Stimulated activated CD4-positive, alpha-beta T cell treated with anti-CD3 and anti-CD28 coated beads, Interleukin-15, amount 100 ng/mL, for 48 hours (primary cell): ENCODE data around the gene PCNX3.

ENCODE experiments used
- DNase-seq, 2 donors: peaks; one replicate each; pipeline ENCODE4 v3.0.0-alpha.2; 2020; ENCODE audit warnings: low read depth in 2 of 2

The PCNX3 gene

DNA sequence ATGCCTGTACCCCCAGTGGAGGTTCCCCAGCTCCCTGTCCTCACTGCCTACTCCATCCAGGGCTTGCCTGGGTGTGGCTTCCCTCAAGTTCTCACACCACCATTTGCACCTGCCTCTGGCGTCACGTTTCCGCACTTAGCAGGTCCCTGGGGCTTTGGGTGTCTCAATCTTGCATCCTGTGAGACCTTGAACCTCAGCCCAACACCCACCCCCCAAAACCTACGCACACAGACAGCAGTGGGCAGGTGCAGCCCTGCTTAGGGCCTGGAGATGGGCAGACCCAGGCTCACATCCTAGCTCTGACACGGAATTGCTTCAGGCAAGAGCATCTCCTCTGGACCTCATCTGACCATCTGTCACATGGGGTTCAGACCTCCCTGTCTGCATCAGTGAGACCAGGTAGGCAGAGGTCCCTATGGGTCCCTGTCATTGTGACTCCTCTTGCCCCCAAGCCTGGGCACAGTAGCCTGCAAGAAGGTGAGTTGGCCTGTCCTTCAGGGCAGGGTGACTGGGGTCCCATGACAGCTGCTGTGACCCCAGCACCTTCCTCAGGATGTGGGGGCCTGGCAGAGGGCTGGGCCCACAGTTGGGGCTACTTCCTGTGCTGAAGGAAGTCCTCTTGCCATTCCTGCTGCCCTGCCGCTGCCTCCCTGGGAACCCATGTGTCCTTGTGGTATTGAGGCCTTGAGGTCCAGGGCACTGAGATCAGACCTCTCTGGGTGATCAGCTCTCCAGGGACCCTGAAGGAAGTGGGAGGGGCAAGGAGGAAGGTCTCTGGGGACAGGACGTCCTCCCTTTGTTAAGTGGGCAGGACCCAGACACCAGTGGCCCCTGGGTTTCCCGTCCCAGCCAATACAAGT, 24.3 kb downstream of the PCNX3 start:
- no peak for DNase-seq

GRCh38 chr11:65640483-65641296, 25.1 kb downstream of the PCNX3 start:
- no peak for DNase-seq

- no peak for DNase-seq
Observed at GRCh38 chr11:65641297-65642013, 25.9 kb downstream of the PCNX3 start.

DNA sequence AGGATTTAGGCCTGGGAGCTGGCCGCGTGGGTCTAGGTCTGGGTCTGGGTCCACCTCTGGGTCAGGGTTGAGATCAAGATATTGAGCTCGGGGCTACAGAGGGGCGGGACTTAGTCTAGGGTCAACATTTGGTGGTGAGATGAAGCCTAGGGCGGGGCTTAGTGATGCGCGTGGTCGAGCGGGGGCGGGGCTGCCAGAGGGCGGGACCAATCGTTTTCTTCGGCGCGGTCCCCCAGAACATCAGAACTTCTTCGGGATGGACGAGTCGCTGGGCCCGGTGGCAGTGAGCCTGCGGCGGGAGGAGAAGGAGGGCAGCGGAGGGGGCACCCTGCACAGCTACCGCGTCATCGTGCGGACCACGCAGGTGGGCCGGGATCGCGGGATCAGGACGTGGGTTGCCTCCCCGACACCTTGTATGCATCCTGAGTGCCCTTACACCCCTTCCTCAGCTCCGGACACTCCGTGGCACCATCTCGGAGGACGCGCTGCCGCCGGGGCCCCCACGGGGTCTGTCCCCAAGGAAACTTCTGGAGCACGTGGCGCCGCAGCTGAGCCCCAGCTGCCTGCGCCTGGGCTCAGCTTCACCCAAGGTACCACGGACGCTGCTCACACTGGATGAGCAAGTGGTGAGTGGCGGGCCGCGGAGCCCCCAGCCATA, 26.6 kb downstream of the PCNX3 start:
- DNase-seq = no peak

DNA sequence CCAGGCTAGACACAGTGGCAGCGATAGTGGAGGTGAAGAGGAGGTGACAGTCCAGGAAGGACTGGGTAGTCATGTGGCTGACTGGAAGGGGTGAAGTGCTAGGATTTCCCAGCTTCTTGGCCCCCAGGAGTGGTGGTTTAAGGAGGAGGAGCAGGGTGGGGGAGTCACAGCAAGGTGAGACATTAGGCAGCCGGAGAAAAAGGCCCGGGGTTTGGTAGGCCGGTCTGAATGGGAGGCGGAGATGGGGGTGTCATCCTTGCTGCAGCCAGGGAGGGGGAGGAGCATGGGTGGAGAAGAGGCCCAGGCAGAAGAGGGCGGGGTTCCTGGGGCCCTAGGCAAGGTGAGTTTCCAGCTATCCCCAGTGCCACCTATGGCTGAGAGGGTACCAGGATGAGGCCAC, 28.4 kb downstream of the PCNX3 start:
- no peak for DNase-seq

- no peak for DNase-seq
Observed at GRCh38 chr11:65644837-65645236, 29.3 kb downstream of the PCNX3 start.

- DNase-seq = no peak
Observed at GRCh38 chr11:65645710-65646109, 30.1 kb downstream of the PCNX3 start.

DNA sequence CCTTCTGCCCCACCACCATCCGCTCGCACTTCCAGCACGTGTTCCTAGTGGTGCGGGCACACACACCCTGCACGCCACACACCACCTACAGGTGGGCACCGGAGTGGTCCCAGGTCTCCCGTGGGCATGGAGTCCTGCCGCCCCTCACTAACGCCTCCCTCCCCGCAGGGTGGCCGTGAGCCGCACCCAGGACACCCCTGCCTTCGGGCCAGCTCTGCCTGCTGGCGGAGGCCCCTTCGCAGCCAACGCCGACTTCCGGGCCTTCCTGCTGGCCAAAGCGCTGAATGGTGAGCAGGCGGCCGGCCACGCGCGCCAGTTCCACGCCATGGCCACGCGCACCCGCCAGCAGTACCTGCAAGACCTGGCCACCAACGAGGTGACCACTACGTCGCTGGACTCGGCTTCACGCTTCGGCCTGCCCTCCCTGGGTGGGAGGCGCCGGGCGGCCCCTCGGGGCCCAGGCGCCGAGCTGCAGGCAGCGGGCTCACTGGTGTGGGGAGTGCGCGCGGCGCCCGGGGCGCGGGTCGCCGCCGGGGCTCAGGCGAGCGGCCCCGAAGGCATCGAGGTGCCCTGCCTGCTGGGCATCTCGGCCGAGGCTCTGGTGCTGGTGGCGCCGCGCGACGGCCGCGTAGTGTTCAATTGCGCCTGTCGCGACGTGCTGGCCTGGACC, 30.8 kb downstream of the PCNX3 start:
- no peak for DNase-seq

DNA sequence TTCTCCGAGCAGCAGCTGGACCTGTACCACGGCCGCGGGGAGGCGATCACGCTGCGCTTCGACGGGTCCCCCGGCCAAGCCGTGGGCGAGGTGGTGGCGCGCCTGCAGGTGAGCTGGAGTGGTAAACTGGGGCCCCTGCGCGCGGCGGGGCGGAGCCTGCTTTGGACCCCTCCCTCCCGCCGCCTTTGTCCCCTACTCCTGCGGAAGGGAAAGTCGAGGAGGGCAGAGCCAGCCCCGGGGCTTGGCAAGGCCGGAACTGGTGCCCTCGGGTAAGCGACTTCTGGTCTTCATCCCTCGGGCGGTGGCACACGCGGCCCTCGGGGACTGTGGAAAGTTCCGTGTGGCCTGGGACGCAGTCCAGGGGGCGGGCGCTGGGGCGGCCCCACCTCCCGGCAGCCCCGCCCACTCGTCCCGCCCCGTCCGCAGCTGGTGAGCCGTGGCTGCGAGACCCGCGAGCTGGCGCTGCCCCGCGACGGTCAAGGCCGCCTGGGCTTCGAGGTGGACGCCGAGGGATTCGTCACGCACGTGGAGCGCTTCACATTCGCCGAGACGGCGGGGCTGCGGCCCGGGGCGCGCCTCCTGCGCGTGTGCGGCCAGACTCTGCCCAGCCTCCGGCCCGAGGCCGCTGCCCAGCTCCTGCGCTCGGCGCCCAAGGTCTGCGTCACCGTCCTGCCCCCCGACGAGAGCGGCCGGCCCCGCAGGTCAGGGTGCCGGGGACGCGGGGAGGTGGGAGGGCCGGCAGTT, 31.6 kb downstream of the PCNX3 start:
- DNase-seq = no peak

- DNase-seq = no peak
Observed at GRCh38 chr11:65648997-65649493, 33.5 kb downstream of the PCNX3 start.

GRCh38 chr11:65649656-65650546, 34.3 kb downstream of the PCNX3 start:
- no peak for DNase-seq

- DNase-seq = no peak
Observed at GRCh38 chr11:65650547-65651338, 35.2 kb downstream of the PCNX3 start.

- no peak for DNase-seq
Observed at GRCh38 chr11:65651339-65651588, 35.7 kb downstream of the PCNX3 start.

GRCh38 chr11:65651589-65652510, 36.3 kb downstream of the PCNX3 start:
- DNase-seq = no peak

DNA sequence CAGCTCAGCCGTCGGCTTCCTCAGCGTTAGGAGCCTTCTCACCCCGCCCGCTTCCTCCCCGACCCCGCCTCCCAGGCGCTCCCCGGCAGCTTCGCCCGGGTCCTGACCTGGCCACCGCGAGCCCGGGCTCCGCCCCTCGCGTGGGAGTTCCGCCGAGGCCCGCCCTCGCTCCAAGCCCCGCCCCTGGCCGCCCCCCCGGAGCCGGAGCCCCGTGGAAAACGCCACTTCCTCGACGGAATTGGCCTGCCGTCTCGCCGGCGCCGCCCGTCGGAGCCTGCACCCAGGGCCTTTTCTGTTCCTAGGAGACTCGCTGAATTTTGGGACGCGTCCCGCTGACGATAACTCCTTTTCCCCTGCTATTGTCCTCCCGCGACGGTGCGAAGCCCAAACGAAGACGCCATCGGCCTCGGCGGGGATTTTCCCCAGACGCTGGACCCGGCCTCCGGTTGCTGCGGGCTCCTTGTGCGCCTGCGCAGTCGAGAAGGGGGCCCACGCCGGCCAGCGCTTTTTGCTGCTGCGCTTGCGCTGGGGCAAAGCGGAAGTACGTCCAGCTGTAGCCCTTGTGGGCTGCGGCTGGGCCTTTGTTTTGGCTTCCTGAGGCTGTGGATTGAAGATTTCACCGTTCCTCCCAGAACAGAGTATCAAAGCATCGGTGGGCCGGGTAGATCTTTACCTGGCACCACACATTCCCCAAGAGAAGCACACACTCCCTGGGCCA, 37.1 kb downstream of the PCNX3 start:
- peak; percentile 87 to 95 for DNase-seq

- DNase-seq = no peak
Observed at GRCh38 chr11:65653229-65654225, 38.0 kb downstream of the PCNX3 start.
